ENCODE measurements around the gene SORCS1. TPM values are rescaled to one million over a fixed set of nuclear protein-coding genes. Genes with fewer than 3 reads are reported as not detected.

Gene SORCS1
- total and polyA plus RNA-seq, 4 donors, result 0.08 to 0.21 (median 0.09) TPM; not detected in 1

DNA sequence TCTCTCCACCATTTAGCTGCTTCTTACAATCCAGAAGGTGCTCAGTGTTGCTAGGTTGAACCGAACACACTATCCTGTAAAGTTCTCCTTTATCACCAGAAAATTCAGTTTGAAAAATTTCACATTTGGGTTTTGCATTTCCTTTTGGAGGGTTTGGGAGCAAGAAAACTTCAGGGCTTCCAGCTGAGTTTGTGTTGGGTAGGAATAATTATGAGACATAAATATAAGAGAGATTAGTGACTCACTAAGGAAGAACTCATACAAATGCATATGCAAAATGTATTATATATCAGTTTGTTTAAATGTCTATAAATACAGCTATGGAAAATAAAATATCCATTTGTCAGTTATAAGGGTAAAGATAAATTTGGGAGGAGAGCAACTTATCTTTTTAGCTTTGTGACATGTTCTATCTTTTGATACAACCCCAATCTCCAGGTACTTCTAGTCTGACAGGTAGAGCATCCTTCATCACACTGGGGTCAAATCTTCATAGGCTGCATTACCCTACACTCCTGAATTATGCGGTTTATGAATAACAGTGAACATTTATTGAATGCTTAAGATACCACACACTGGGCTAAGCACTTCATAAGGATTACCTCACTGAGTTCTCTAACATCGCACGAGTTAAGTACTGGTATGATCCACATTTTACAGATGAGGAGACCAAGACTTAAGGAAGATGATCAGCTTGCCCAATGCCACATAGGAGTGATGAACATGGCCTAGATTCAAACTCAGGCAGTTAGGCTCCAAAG, 304.4 kb downstream of the SORCS1 start:
- TF ChIP-seq, protein P1, sequence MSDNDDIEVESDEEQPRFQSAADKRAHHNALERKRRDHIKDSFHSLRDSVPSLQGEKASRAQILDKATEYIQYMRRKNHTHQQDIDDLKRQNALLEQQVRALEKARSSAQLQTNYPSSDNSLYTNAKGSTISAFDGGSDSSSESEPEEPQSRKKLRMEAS (IDR thresholded peaks at IDR 0.05), result no peak
- TF ChIP-seq, protein P2, sequence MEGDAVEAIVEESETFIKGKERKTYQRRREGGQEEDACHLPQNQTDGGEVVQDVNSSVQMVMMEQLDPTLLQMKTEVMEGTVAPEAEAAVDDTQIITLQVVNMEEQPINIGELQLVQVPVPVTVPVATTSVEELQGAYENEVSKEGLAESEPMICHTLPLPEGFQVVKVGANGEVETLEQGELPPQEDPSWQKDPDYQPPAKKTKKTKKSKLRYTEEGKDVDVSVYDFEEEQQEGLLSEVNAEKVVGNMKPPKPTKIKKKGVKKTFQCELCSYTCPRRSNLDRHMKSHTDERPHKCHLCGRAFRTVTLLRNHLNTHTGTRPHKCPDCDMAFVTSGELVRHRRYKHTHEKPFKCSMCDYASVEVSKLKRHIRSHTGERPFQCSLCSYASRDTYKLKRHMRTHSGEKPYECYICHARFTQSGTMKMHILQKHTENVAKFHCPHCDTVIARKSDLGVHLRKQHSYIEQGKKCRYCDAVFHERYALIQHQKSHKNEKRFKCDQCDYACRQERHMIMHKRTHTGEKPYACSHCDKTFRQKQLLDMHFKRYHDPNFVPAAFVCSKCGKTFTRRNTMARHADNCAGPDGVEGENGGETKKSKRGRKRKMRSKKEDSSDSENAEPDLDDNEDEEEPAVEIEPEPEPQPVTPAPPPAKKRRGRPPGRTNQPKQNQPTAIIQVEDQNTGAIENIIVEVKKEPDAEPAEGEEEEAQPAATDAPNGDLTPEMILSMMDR (IDR thresholded peaks at IDR 0.05; ENCODE audit: low read depth, low read length, missing input control), result no peak
- TF ChIP-seq GABPA (IDR thresholded peaks at IDR 0.05 in 1 of 2, conservative IDR thresholded peaks at IDR 0.05 in 1 of 2), result no peak
- no peak for TF ChIP-seq YY1 (IDR thresholded peaks at IDR 0.05)
- no peak for TF ChIP-seq HNF4A (conservative IDR thresholded peaks at IDR 0.05)
- TF ChIP-seq FOXA1 (IDR thresholded peaks at IDR 0.05), result no peak
- TF ChIP-seq JUND (IDR thresholded peaks at IDR 0.05), result no peak
- TF ChIP-seq RXRA (IDR thresholded peaks at IDR 0.05), result no peak
- TF ChIP-seq FOXA2 (IDR thresholded peaks at IDR 0.05), result no peak
- TF ChIP-seq SP1 (IDR thresholded peaks at IDR 0.05), result no peak
- no peak for TF ChIP-seq EGR1 (IDR thresholded peaks at IDR 0.05; ENCODE audit: low read depth in 2 of 2)
- TF ChIP-seq HNF4G (IDR thresholded peaks at IDR 0.05), result no peak
- TF ChIP-seq, protein P3, sequence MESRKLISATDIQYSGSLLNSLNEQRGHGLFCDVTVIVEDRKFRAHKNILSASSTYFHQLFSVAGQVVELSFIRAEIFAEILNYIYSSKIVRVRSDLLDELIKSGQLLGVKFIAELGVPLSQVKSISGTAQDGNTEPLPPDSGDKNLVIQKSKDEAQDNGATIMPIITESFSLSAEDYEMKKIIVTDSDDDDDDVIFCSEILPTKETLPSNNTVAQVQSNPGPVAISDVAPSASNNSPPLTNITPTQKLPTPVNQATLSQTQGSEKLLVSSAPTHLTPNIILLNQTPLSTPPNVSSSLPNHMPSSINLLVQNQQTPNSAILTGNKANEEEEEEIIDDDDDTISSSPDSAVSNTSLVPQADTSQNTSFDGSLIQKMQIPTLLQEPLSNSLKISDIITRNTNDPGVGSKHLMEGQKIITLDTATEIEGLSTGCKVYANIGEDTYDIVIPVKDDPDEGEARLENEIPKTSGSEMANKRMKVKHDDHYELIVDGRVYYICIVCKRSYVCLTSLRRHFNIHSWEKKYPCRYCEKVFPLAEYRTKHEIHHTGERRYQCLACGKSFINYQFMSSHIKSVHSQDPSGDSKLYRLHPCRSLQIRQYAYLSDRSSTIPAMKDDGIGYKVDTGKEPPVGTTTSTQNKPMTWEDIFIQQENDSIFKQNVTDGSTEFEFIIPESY (IDR thresholded peaks at IDR 0.05), result no peak
- TF ChIP-seq, protein P4, sequence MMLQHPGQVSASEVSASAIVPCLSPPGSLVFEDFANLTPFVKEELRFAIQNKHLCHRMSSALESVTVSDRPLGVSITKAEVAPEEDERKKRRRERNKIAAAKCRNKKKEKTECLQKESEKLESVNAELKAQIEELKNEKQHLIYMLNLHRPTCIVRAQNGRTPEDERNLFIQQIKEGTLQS (IDR thresholded peaks at IDR 0.05), result no peak

DNA sequence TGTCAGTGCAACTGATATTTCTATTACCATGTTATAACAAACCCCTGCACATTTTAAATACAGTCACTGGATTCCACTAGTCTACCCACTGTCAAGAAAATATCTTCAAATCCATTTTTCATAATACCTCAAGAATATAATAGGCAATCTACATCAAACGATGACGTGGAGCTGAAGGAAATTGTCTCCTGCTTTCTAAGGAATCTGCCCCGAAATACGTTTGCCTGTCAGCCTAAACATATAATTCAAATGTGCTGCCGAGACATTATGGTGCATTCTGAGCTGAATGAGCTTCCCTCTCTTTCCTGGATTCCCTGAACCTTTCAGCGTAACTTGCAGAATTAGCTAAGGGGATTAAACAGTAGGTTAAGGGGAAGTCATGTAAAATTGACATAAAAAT, 306.8 kb downstream of the SORCS1 start:
- Histone ChIP-seq H3K9me3 (ENCODE audit: control insufficient read depth in 4 of 4, low read length in 3 of 4) (peaks cover 0 to 7% (median 2%) of the 10 kb centered on the region in 4 donors), H3K27me3 (ENCODE audit: control insufficient read depth in 4 of 4, insufficient read depth in 4 of 4, low read length in 3 of 4) (no peaks in the 10 kb centered on the region), H3K4me3 (ENCODE audit: low read depth in 1 of 3, low read length in 3 of 3) (no peak overlapping the region)

More for the DNA sequence above, 304.4 kb downstream of the SORCS1 start:
- no peak overlapping the region for H3K27ac ChIP-seq (ENCODE audit: low read depth in 1 of 2, low read length in 2 of 2)
- H3K36me3 ChIP-seq (ENCODE audit: control insufficient read depth in 4 of 4, insufficient read depth in 3 of 4, low read depth in 1 of 4, low read length in 3 of 4), result no peaks in the 10 kb centered on the region
- H3K4me3 ChIP-seq (ENCODE audit: low read depth in 1 of 3, low read length in 3 of 3), result no peak overlapping the region
- no peak overlapping the region for H3K9ac ChIP-seq (ENCODE audit: low read depth in 1 of 2, low read length in 2 of 2)
- H3K27me3 ChIP-seq (ENCODE audit: control insufficient read depth in 4 of 4, insufficient read depth in 4 of 4, low read length in 3 of 4), result no peaks in the 10 kb centered on the region
- DNase-seq (ENCODE audit: low spot score), result no peak
- H3K9me3 ChIP-seq (ENCODE audit: control insufficient read depth in 4 of 4, low read length in 3 of 4), result peaks cover 0 to 2% (median 0%) of the 10 kb centered on the region in 4 donors
- no peaks in the 10 kb centered on the region for H3K4me1 ChIP-seq (ENCODE audit: control insufficient read depth in 4 of 4, insufficient read depth in 4 of 4, low read length in 3 of 4)
- 95% methylated on average over 4 of the region's 4 CpGs for WGBS

More for the DNA sequence above, 306.8 kb downstream of the SORCS1 start:
- DNase-seq (ENCODE audit: low spot score), result no peak
- H3K27ac ChIP-seq (ENCODE audit: low read depth in 1 of 2, low read length in 2 of 2), result no peak overlapping the region
- H3K36me3 ChIP-seq (ENCODE audit: control insufficient read depth in 4 of 4, insufficient read depth in 3 of 4, low read depth in 1 of 4, low read length in 3 of 4), result no peaks in the 10 kb centered on the region
- 81% methylated on average over 6 of the region's 6 CpGs for WGBS
- no peak overlapping the region for H3K9ac ChIP-seq (ENCODE audit: low read depth in 1 of 2, low read length in 2 of 2)
- H3K4me1 ChIP-seq (ENCODE audit: control insufficient read depth in 4 of 4, insufficient read depth in 4 of 4, low read length in 3 of 4), result no peaks in the 10 kb centered on the region
- TF ChIP-seq GABPA (IDR thresholded peaks at IDR 0.05 in 1 of 2, conservative IDR thresholded peaks at IDR 0.05 in 1 of 2) (no peak), HNF4G (IDR thresholded peaks at IDR 0.05) (no peak), YY1 (IDR thresholded peaks at IDR 0.05) (no peak)
- TF ChIP-seq, protein P1 (IDR thresholded peaks at IDR 0.05), result no peak
- TF ChIP-seq, protein P4 (IDR thresholded peaks at IDR 0.05), result no peak
